ENCODE measurements around the gene TMEM108. TPM values are rescaled to one million over a fixed set of nuclear protein-coding genes. Genes with fewer than 3 reads are reported as not detected.

Gene TMEM108
- total and polyA plus RNA-seq, 10 of the 15 experiments (the other 5 are each of a cell fraction or from before 2014, with no cell fraction given) = 0.02 to 0.58 (median 0.12) TPM; not detected in 5

GRCh38 chr3:133283958-133284807, 246.0 kb downstream of the TMEM108 start (continued):
- TF ChIP-seq CTCF (IDR thresholded peaks at IDR 0.05 in 2 of 3, conservative IDR thresholded peaks at IDR 0.05 in 1 of 3; ENCODE audit: control insufficient read depth in 2 of 3, extremely low read depth in 1 of 3, insufficient read depth in 1 of 3, low read depth in 3 of 3, low read length in 3 of 3) = no peak
- no peak for TF ChIP-seq PRDM15 (CRISPR knock-in tag; IDR thresholded peaks at IDR 0.05)
- TF ChIP-seq PKNOX1 (IDR thresholded peaks at IDR 0.05) = no peak
- TF ChIP-seq ZZZ3 (IDR thresholded peaks at IDR 0.05; ENCODE audit: control insufficient read depth, insufficient read length, low read depth) = no peak
- no peak for TF ChIP-seq SRF (IDR thresholded peaks at IDR 0.05; ENCODE audit: low read depth in 2 of 2, low read length in 2 of 2)
- TF ChIP-seq, protein P1, sequence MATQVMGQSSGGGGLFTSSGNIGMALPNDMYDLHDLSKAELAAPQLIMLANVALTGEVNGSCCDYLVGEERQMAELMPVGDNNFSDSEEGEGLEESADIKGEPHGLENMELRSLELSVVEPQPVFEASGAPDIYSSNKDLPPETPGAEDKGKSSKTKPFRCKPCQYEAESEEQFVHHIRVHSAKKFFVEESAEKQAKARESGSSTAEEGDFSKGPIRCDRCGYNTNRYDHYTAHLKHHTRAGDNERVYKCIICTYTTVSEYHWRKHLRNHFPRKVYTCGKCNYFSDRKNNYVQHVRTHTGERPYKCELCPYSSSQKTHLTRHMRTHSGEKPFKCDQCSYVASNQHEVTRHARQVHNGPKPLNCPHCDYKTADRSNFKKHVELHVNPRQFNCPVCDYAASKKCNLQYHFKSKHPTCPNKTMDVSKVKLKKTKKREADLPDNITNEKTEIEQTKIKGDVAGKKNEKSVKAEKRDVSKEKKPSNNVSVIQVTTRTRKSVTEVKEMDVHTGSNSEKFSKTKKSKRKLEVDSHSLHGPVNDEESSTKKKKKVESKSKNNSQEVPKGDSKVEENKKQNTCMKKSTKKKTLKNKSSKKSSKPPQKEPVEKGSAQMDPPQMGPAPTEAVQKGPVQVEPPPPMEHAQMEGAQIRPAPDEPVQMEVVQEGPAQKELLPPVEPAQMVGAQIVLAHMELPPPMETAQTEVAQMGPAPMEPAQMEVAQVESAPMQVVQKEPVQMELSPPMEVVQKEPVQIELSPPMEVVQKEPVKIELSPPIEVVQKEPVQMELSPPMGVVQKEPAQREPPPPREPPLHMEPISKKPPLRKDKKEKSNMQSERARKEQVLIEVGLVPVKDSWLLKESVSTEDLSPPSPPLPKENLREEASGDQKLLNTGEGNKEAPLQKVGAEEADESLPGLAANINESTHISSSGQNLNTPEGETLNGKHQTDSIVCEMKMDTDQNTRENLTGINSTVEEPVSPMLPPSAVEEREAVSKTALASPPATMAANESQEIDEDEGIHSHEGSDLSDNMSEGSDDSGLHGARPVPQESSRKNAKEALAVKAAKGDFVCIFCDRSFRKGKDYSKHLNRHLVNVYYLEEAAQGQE (IDR thresholded peaks at IDR 0.05; ENCODE audit: low read depth, low read length) = no peak
- TF ChIP-seq HDAC6 (IDR thresholded peaks at IDR 0.05; ENCODE audit: unreplicated experiment) = no peak

Measured in GM12878 (cell line).